ENCODE results near the gene TRIM2.

DNA sequence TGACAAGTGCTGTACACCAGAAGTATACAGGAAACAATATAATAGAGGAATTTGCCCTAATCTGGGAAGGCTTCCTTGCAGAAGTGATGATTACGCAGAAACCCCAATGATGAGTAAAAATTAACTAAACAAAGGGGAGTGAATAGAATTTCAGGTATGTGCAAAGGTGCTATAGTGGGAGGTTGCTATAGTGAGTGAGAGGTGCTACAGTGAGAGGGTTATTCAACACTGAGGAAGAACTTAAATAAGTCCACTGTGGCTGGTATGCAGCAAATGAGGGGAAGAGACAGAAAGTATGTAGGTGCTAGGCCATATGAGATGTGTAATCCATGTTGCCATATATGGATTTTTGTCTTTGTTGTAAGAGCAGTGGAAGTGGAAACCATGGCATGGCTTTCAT is 69.5 kb downstream of the TRIM2 start:
- TF ChIP-seq, protein P1, sequence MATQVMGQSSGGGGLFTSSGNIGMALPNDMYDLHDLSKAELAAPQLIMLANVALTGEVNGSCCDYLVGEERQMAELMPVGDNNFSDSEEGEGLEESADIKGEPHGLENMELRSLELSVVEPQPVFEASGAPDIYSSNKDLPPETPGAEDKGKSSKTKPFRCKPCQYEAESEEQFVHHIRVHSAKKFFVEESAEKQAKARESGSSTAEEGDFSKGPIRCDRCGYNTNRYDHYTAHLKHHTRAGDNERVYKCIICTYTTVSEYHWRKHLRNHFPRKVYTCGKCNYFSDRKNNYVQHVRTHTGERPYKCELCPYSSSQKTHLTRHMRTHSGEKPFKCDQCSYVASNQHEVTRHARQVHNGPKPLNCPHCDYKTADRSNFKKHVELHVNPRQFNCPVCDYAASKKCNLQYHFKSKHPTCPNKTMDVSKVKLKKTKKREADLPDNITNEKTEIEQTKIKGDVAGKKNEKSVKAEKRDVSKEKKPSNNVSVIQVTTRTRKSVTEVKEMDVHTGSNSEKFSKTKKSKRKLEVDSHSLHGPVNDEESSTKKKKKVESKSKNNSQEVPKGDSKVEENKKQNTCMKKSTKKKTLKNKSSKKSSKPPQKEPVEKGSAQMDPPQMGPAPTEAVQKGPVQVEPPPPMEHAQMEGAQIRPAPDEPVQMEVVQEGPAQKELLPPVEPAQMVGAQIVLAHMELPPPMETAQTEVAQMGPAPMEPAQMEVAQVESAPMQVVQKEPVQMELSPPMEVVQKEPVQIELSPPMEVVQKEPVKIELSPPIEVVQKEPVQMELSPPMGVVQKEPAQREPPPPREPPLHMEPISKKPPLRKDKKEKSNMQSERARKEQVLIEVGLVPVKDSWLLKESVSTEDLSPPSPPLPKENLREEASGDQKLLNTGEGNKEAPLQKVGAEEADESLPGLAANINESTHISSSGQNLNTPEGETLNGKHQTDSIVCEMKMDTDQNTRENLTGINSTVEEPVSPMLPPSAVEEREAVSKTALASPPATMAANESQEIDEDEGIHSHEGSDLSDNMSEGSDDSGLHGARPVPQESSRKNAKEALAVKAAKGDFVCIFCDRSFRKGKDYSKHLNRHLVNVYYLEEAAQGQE (IDR thresholded peaks at IDR 0.05; ENCODE audit: insufficient read depth in 1 of 2, low read depth in 2 of 2, low read length in 2 of 2): no peak
- no peak for TF ChIP-seq POLR2AphosphoS5 (IDR thresholded peaks at IDR 0.05; ENCODE audit: low read depth, low read length)
- no peak for TF ChIP-seq SIN3A (IDR thresholded peaks at IDR 0.05; ENCODE audit: borderline replicate concordance, insufficient read depth, low read length)
